GM21619 (cell line): ENCODE results near the gene RBMX2.

Source experiments
- ATAC-seq: cut with Tn5 transposase; IDR thresholded peaks from one replicate; pipeline ENCODE4 v1.9.1; 2021; ENCODE audit not compliant: unreplicated experiment

The RBMX2 gene

GRCh38 chrX:130444641-130445336 lies 43.0 kb downstream of the RBMX2 start:
- no peak for ATAC-seq

GRCh38 chrX:130446974-130447373 lies 45.2 kb downstream of the RBMX2 start:
- no peak for ATAC-seq
